ENCODE measurements around the gene CATSPER3. TPM values are rescaled to one million over a fixed set of nuclear protein-coding genes. Genes with fewer than 3 reads are reported as not detected.

Gene CATSPER3
- total and polyA plus RNA-seq, 2 of the 8 experiments (the other 6 are each of a cell fraction or from before 2014, with no cell fraction given), result 0.62 TPM; not detected in 1

- H3K36me3 ChIP-seq (ENCODE audit: control insufficient read depth in 2 of 4, insufficient read depth in 4 of 4, low read length in 3 of 4), result peaks cover 0 to 4% (median 0%) of the 10 kb centered on the region in 4 experiments; a peak in 1 of 8 replicates
- H3K4me3 ChIP-seq (ENCODE audit: extremely low read depth in 1 of 4, insufficient read depth in 2 of 4, low read depth in 3 of 4, low read length in 4 of 4), result peak overlapping the region in 3 of 4 experiments; percentile 22 to 58 (median 26); a peak in 3 of 8 replicates
- no peaks in the 10 kb centered on the region for H3K9me3 ChIP-seq (ENCODE audit: insufficient read depth in 2 of 2, low read depth in 1 of 2, low read length in 1 of 2)
- peaks cover 12% of the 10 kb centered on the region; the same call in 1 of the 2 replicates for H3K23me2 ChIP-seq (ENCODE audit: low read depth, low read length)
- peak; percentile 95 for TF ChIP-seq SUZ12 (IDR thresholded peaks at IDR 0.05; ENCODE audit: low read length)
- TF ChIP-seq TBP (IDR thresholded peaks at IDR 0.05; ENCODE audit: low read depth, low read length), result no peak
- TF ChIP-seq ASH2L (IDR thresholded peaks at IDR 0.05; ENCODE audit: low read length), result no peak
- peak; percentile 98; the same call in 1 of the 2 replicates for TF ChIP-seq CBX8 (IDR thresholded peaks at IDR 0.05; ENCODE audit: borderline replicate concordance, low read depth, low read length)
- peak; percentile 100 for TF ChIP-seq RNF2 (IDR thresholded peaks at IDR 0.05; ENCODE audit: borderline replicate concordance, low read depth, low read length, missing control alignments, poor library complexity, severe bottlenecking)
- peak; percentile 94 for TF ChIP-seq EZH2 (IDR thresholded peaks at IDR 0.05; ENCODE audit: low read depth, low read length, severe bottlenecking)
- H3K79me1 ChIP-seq (ENCODE audit: low read depth, low read length), result 0 out of 2 replicates have a peak, but pooled peaks cover 2% of the 10 kb centered on the region
- no peak overlapping the region for H2BK15ac ChIP-seq (ENCODE audit: low read length)
- no peak overlapping the region for H4K91ac ChIP-seq (replicated peaks; ENCODE audit: insufficient read length, low read length)
- H3K27me3 ChIP-seq (replicated peaks in 1 of 4; ENCODE audit: control insufficient read depth in 3 of 4, extremely low read depth in 1 of 4, insufficient read depth in 3 of 4, low read length in 3 of 4), result peaks cover 96 to 99% (median 98%) of the 10 kb centered on the region in 4 experiments
- no peak overlapping the region for H3K56ac ChIP-seq (replicated peaks; ENCODE audit: insufficient read length, low read depth, low read length)
- H3K4ac ChIP-seq (replicated peaks; ENCODE audit: insufficient read length, low read depth, low read length), result no peak overlapping the region
- H3K4me2 ChIP-seq (ENCODE audit: insufficient read depth in 1 of 2, low read depth in 2 of 2, low read length in 2 of 2), result peak overlapping the region; percentile 63 to 77
- H2BK5ac ChIP-seq (ENCODE audit: low read depth, low read length), result no peak overlapping the region
- WGBS, 2 experiments (ENCODE audit: extremely low coverage in 1 of 2, insufficient coverage in 1 of 2, insufficient read length in 1 of 2, insufficient replicate concordance in 2 of 2, low coverage in 1 of 2, low lambda C conversion rate in 2 of 2, missing lambda C conversion rate in 1 of 2), result 3% methylated on average over 35 of the region's 42 CpGs; no CpG with 5 or more reads in 1 of the 2 experiments
- H3K79me2 ChIP-seq (ENCODE audit: control insufficient read depth in 1 of 2, insufficient read depth in 2 of 2, low read length in 2 of 2), result no peaks in the 10 kb centered on the region
- peaks cover 3 to 30% (median 17%) of the 10 kb centered on the region in 4 experiments; a peak in 6 of 7 replicates for H3K4me1 ChIP-seq (replicated peaks in 1 of 4; ENCODE audit: control insufficient read depth in 3 of 4, insufficient read depth in 4 of 4, low read length in 3 of 4)
- H4K20me1 ChIP-seq (replicated peaks in 1 of 2; ENCODE audit: control insufficient read depth in 1 of 2, insufficient read depth in 2 of 2, low read length in 2 of 2), result peaks cover 35 to 45% of the 10 kb centered on the region in 2 experiments
- H2BK12ac ChIP-seq (ENCODE audit: low read depth, low read length), result peak overlapping the region; percentile 60; the same call in 1 of the 2 replicates
- POLR2A ChIA-PET (ENCODE audit: partially characterized antibody), result interaction anchor here (1.1 to 4.0 kb wide), 5 partner anchors 8 to 19 kb away, joined by 3 to 20 read pairs (median 6); no protein-coding TSS in a partner anchor
- CTCF ChIA-PET (ENCODE audit: partially characterized antibody), result interaction anchor here (1.0 to 2.4 kb wide), 2 partner anchors 12 to 21 kb away, joined by 3 to 10 read pairs; no protein-coding TSS in a partner anchor
- no peak overlapping the region for H2BK20ac ChIP-seq (ENCODE audit: low read length)
- H4K8ac ChIP-seq (ENCODE audit: extremely low read depth, insufficient read depth, low read length), result peak overlapping the region; percentile 78
- H2AFZ ChIP-seq (ENCODE audit: low read length), result no peak overlapping the region
- no peak overlapping the region for H3K14ac ChIP-seq (ENCODE audit: insufficient read length)
- H3K9ac ChIP-seq (replicated peaks in 1 of 4; ENCODE audit: extremely low read depth in 1 of 4, low read depth in 3 of 4, low read length in 3 of 4), result no peak overlapping the region; a peak in 1 of 7 replicates
- no peak overlapping the region for H3K23ac ChIP-seq (ENCODE audit: insufficient read length)
- no peak overlapping the region for H2AK5ac ChIP-seq (ENCODE audit: low read depth, low read length)
- H3K18ac ChIP-seq (ENCODE audit: extremely low read depth, low read length), result no peak overlapping the region; the same call in 1 of the 2 replicates
- no peak overlapping the region for H2BK120ac ChIP-seq (replicated peaks; ENCODE audit: low read depth, low read length)
- FAIRE-seq, result no peak
- no peak for DNase-seq (ENCODE audit: low read depth in 1 of 2, low spot score in 2 of 2)
- H4K5ac ChIP-seq (ENCODE audit: insufficient read length, low read depth, low read length), result no peak overlapping the region
- H3K27ac ChIP-seq (ENCODE audit: low read depth, low read length), result no peak overlapping the region
These were observed 71.1 kb downstream of the CATSPER3 start for GRCh38 chr5:135038813-135039270.
